NCI-H2196 treated with DMSO at 0.1 percent for 48 hours (cell line): ENCODE measurements around the gene CPM.

Experiments
- DNase-seq: peaks from one replicate; lab custom pipeline; 2025; ENCODE audit not compliant: unreplicated experiment; lab: John Stamatoyannopoulos, UW

CPM gene

DNA sequence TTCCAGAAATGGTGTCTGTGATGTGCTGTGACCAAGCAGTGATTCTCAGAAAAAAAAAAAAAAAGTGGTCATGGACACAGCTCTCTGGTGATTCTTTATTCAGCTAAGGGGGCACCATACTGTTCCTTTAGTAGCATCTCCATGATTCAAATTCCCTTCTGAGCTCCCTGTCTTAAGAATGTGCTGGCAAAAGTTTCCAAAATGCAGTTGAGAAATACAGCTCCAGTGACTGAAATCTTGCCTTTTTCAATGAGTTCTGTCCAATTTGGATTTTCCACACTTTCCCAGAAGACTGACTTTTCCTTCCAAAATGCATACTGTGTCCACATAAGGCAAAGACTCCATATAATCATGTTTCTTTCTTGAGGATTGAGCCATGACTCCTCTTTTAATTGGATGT lies 24.3 kb upstream of the CPM start:
- no peak for DNase-seq

- no peak for DNase-seq
Measured at GRCh38 chr12:68956466-68956865, 23.5 kb upstream of the CPM start.

GRCh38 chr12:68954811-68955210 lies 21.8 kb upstream of the CPM start:
- DNase-seq, result no peak

- DNase-seq, result no peak
Measured at GRCh38 chr12:68953536-68953935, 20.6 kb upstream of the CPM start.

DNA sequence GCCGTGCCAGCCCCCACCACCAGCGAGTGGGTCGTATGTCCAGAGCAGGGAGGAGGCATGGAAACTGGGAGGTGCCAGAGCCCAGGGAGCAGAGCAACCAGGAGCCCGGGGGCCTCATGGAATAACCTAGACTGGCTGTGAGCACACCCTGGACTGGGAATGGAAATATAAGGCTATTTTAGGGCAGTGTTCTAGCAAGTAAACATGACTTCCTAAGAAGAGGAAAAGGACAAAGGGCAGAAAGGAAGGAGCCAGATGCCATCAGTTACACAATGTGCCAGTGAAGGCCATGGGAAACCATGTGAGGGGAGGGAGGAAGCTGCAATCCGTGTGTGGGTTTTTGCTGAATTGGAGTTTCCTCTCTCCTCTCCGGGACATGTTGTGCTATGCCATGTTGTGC lies 18.7 kb upstream of the CPM start:
- no peak for DNase-seq

- DNase-seq, result no peak
Measured at GRCh38 chr12:68950511-68950910, 17.5 kb upstream of the CPM start.

DNA sequence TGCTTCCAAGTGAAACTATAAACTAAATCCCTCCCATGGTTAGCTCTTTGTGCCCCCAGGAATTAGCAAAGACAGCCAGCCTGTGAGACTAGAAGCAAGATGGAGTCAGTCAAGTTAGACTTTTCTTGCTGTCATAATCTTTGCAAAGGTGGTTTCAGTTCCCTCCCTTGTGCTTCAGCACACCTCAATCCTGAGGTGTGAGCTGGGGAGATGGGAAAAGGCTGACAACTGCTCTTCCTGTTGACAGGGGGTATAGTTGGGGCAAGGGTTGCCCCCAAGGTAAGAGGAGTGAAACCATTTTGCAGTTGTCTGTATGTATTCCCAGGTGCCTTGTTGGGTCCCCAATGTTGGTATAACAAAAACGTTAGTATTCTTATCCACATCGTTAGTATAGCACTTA lies 12.3 kb upstream of the CPM start:
- no peak for DNase-seq

GRCh38 chr12:68944296-68945076 lies 11.5 kb upstream of the CPM start:
- DNase-seq, result no peak

DNA sequence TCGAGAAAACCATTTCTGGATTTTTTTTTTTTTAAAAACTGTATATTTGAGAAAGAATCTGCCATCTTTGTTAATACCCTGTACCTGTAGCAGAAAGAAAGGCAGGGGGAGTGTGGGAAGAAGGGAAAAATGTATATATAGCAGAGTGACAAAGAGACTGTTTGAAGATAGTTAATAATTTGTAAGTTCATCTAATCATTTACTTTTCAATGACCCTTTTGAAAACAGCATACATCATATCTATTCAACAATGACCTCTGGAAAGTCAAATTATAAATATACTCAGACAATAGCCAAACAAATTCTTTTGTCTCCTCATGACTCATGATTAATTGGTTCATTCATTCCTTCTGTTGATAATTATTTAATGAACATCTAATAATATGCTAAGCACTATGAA lies 10.9 kb upstream of the CPM start:
- no peak for DNase-seq

DNA sequence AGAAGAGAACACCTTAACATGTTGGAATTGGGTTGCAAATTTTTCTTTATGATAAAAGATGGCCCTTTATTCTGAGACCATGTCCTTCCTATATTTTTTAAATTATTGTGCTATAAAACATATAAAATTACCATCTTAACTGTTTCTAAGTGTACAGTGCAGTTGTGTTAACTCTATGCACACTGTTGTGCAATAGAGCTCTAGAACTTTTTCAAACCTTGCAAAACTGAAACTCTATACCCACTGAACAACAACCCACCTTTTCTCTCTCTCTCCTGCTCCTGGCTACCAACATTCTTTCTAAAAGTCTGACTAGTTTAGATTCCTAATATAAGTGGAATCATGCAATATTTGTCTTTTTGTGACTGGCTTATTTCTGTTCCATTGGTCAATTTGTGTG lies 7.8 kb upstream of the CPM start:
- DNase-seq, result no peak

DNA sequence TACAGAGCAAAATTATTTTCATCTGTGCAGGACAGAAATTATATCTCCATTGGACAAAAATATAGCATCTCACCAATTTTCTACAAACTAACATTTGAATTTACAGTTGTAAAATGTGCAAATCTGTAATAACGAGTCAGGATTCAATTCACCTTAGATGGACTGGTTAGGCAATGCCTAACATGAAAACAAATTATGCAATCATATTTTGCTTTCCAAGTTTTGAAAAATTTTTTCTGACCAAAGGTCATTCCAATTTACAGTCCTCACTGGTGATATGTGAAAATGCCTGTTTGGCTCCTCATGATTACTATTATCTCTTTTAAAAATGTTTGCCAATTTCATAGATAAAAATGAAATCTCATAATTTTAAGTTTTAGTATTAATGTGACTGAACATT lies 6.5 kb upstream of the CPM start:
- DNase-seq, result no peak

GRCh38 chr12:68934392-68934791 lies 1.4 kb upstream of the CPM start:
- DNase-seq, result no peak

DNA sequence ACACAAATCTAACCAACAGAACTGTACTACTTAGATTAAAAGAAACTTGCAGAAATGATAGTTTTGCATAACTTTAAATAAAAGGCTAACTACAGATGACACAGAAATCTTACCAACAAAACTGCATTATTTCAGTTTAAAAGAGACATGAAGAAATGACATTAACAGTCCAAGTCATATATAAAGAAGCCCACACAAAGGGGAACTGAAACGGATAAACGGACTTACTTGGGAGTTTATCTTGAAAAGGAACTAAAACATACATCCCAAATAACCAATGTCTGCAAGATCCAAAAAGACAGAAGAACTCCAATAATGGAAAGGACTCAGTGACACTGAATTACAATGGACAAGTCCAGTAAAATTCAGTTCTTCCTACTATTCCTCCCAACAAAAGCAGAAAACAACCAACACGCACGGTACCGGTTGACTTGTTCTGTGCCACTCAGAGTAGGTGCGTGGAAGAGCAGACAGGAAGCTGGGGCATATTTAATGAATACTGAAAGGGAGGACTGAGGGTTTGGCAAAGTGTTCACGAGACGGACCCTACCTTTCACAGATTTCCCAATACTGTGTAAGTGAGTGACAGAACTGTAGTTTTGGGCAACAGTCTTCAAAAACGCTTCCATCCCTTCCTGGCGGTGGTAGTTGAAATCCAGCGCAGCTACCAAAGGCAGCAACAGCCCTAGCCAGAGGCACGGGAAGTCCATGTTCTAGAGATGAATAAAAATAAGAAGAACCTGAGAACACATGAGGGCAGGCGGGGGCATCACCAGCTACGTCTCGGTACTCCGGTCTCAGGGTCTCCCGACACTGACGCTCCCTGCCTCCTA lies 627 bp downstream of the CPM start:
- DNase-seq, result no peak

DNA sequence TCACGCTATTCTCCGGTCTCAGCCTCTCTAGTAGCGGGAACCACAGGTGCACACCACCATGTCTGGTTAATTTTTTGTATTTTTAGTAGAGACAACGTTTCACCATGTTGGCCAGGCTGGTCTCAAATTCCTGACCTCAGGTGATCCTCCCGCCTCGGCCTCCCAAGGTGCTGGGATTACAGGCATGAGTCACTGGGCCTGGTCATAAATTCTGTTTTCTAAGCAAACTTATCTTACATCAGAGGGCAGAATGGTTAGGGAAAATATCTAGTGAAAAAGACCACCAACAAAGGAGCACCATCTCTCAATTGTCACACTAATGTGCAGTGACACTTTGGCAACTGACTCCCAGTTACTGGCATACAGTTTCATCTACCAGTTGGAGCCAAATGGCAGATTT lies 2.8 kb downstream of the CPM start:
- DNase-seq, result no peak

DNA sequence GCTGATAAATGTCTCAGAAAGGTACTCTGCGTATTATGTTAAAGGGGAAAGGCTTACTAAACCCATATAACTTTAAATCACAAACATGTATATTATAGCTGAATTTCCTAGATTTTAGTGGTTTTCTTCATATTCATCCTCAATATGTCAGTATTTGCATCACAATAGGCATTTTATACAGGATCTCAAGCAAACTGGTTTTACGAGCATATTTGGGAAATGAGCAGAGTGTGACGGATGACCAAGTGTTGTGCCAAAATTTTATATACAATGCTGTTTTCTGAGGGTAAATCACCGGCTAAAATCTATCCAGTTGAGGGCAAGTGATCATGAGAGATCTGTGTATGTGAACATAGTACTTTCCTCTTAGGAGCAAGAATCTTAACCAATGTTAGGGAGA lies 8.4 kb downstream of the CPM start:
- no peak for DNase-seq

GRCh38 chr12:68919581-68920239 lies 13.3 kb downstream of the CPM start:
- DNase-seq, result no peak

DNA sequence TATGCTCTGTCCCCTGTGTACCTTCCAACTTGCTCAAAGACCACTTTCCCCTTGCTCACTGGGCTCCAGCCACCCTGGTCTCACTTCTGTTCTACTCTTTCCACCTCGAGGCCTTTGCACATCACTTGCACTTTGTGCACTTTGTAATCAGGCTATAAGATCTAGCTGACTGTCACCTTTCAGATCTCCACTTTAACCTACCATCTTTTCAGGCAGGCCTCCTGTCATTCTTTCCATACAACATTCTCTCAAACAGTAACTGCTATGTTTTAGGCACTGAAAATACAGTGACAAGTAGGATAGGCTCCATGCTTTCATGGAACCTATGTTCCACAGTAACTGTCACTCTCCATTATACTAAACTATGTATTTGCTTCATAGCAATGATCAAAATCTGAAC lies 14.0 kb downstream of the CPM start:
- DNase-seq, result no peak

DNA sequence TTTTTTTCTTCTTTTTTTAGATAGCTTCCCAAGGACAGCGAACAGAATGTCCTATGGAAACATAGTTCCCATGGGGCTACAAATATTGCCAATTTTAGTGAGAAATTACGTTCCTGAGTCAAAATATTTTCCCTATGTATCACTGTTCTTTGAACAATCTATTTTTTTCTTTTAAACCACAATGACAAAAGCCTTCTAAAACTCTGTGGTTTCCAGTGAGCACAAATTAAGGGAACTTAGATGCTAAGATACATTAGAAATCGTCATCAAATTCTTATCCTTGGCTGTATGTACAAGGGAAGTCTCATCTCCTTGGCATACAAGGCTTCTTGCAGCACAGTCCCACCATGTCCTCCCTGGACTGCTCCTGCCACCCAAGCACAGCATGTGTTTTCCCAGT lies 17.9 kb downstream of the CPM start:
- no peak for DNase-seq

GRCh38 chr12:68913682-68914081 lies 19.3 kb downstream of the CPM start:
- DNase-seq, result no peak

DNA sequence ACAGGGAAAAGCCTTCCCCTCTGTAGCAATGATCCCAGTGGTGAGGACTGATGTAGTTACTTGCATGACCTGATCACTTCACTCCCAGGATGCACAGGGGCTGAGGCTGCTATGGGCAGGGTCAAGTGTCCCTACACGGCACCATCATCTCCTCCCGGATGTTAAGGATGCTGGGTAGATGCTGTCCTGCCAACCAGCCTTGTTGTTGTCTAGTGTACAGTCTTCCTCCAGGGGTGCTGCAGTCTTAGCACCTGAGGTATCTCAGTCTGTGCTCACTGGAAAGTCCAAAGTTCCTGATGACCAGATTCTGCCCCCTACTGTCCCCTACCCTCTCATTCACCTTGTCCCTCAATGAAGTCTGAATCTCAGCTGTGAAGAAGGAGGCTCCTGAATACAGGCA lies 20.1 kb downstream of the CPM start:
- DNase-seq, result no peak

DNA sequence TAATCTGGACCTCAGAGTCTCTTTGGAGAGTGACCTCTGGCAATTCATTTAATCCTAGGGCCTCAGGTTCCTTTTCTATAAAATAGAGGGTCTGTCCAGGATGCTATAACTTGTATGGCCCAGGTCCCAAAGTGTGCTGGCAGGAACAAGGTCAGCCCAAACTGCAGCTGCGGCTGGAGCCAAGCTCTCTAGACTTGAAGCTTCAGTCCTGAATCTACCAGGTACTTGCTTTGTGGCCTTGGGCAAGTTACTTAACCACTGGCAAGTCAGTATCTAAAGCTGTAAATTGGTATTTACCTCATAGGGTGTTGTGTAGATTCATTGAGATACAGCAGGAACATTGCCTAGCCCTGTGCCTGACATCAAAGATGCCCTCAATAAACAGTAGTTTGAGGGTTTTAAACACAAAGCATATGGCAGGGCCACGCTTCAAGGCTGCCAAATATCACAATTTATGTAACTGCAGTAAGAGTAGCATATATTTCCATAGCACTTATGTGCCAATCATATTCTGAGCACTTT lies 21.7 kb downstream of the CPM start:
- DNase-seq, result no peak

GRCh38 chr12:68910128-68910527 lies 22.8 kb downstream of the CPM start:
- no peak for DNase-seq
